Bone marrow (tissue), 2 donors: ENCODE results near the gene CYB5RL.

Source experiments
- DNase-seq, 2 donors: peaks; one replicate each; lab custom pipeline; 2025; lab: John Stamatoyannopoulos, UW

Gene CYB5RL

GRCh38 chr1:54158071-54158470, 41.8 kb downstream of the CYB5RL start:
- no peak for DNase-seq

- no peak for DNase-seq
These were observed 42.4 kb downstream of the CYB5RL start for GRCh38 chr1:54157401-54157800.

- DNase-seq: no peak
These were observed 42.8 kb downstream of the CYB5RL start for GRCh38 chr1:54156986-54157385.

- no peak for DNase-seq
These were observed 43.6 kb downstream of the CYB5RL start for GRCh38 chr1:54156201-54156600.

- peak in 1 of 2 donors; percentile 3 for DNase-seq
These were observed 46.0 kb downstream of the CYB5RL start for GRCh38 chr1:54153535-54154439.

GRCh38 chr1:54152696-54153095, 47.1 kb downstream of the CYB5RL start, which contains the start of gene CDCP2:
CDCP2 (minus strand) TSS chr1:54153000; CDS start chr1:54152922, 78 bp downstream.
- DNase-seq: no peak

- DNase-seq: no peak
These were observed 48.8 kb downstream of the CYB5RL start for GRCh38 chr1:54151013-54151412.
